Tibial nerve (tissue), 4 donors: ENCODE measurements around the gene FXYD5. TPM values are rescaled to one million over a fixed set of nuclear protein-coding genes. Genes with fewer than 3 reads are reported as not detected.

Source experiments
- DNase-seq, 2 donors: peaks; one replicate each; pipeline ENCODE4 v3.0.0-alpha.2; 2019; ENCODE audit warnings: low spot score in 2 of 2
- H3K27ac ChIP-seq, 4 donors: fragments of 200-600 bp; sonication (generic) in 3 of 4; one replicate each; pipeline ENCODE4 v1.5.1; 2017 to 2019; ENCODE audit warnings: mild to moderate bottlenecking in 1 of 4
- H3K27me3 ChIP-seq, 2 donors: fragments of 200-600 bp; sonication (generic) in 1 of 2; one replicate each; pipeline versions ENCODE4 v1.5.1 to v1.6.0; 2017 to 2019
- H3K36me3 ChIP-seq, 3 donors: fragments of 200-600 bp; sonication (generic); one replicate each; pipeline ENCODE4 v1.5.1; 2018 to 2019
- H3K4me1 ChIP-seq, 4 donors: fragments of 200-600 bp; sonication (generic) in 3 of 4; one replicate each; pipeline ENCODE4 v1.5.1; 2017 to 2019
- H3K4me3 ChIP-seq, 4 donors: fragments of 200-600 bp; sonication (generic) in 3 of 4; one replicate each; pipeline ENCODE4 v1.5.1; 2017 to 2019; ENCODE audit warnings: mild to moderate bottlenecking in 1 of 4, moderate library complexity in 1 of 4
- H3K9me3 ChIP-seq, 4 donors: fragments of 200-600 bp; sonication (generic) in 3 of 4; one replicate each; pipeline ENCODE4 v1.5.1; 2017 to 2019
- CTCF ChIP-seq, 5 experiments: fragments of 200-600 bp in 3 of 5; fragments of 450-650 bp in 2 of 5; sonication (generic) in 3 of 5; IDR thresholded peaks; one replicate each; pipeline ENCODE4 v1.5.1; 2016 to 2019; ENCODE audit warnings: antibody characterized with exemption in 5 of 5, mild to moderate bottlenecking in 3 of 5, moderate library complexity in 2 of 5
- EP300 ChIP-seq, 2 donors: sonication (generic); formaldehyde crosslinking; IDR thresholded peaks; one replicate each; pipeline ENCODE4 v1.6.1; 2017; ENCODE audit warnings: antibody characterized with exemption in 2 of 2, mild to moderate bottlenecking in 1 of 2
- POLR2A ChIP-seq, 2 donors: fragments of 450-650 bp; IDR thresholded peaks; one replicate each; pipeline ENCODE4 v1.6.1; 2017; ENCODE audit warnings: antibody characterized with exemption in 2 of 2, mild to moderate bottlenecking in 2 of 2, moderate library complexity in 2 of 2
- WGBS, 2 donors: methylation state at CpG; one replicate each; pipeline ENCODE4 v1.1.5; 2018; 5-methylcytosine and 5-hydroxymethylcytosine counted together
- total RNA-seq, 4 donors: library from RNA; depleted of rRNA; stranded (reverse); fragments of >200 nt; gene quantifications; one replicate each; pipeline ENCODE4 v1.1.0, GENCODE V29; 2016

Gene FXYD5
- total RNA-seq, 4 donors from 2014 or later = 19.9 to 53.4 (median 37.5) TPM

GRCh38 chr19:35120898-35121297, 33.6 kb upstream of the FXYD5 start:
- Histone ChIP-seq H3K4me3 (no peak overlapping the region), H3K27ac (peak overlapping the region; percentile 82 to 99 (median 90)), H3K36me3 (no peaks in the 10 kb centered on the region), H3K4me1 (peaks cover 0 to 99% (median 63%) of the 10 kb centered on the region in 4 donors), H3K27me3 (no peaks in the 10 kb centered on the region), H3K9me3 (no peaks in the 10 kb centered on the region)
- 53 to 63% methylated on average over 7 of the region's 7 CpGs for WGBS, 2 donors
- no peak for TF ChIP-seq EP300 (IDR thresholded peaks at IDR 0.05)
- no peak for TF ChIP-seq CTCF (IDR thresholded peaks at IDR 0.05)
- no peak for TF ChIP-seq POLR2A (IDR thresholded peaks at IDR 0.05)
- no peak for DNase-seq

GRCh38 chr19:35122687-35123551, 31.6 kb upstream of the FXYD5 start:
- DNase-seq = no peak
- Histone ChIP-seq H3K27me3 (no peaks in the 10 kb centered on the region), H3K4me1 (peaks cover 0 to 99% (median 74%) of the 10 kb centered on the region in 4 donors), H3K9me3 (no peaks in the 10 kb centered on the region), H3K27ac (peak overlapping the region; percentile 82 to 99 (median 90)), H3K36me3 (no peaks in the 10 kb centered on the region), H3K4me3 (peak overlapping the region in 1 of 4 donors; percentile 6)
- 63 to 65% methylated on average over 18 to 19 of the region's 19 CpGs for WGBS, 2 donors
- TF ChIP-seq CTCF (IDR thresholded peaks at IDR 0.05) (no peak), EP300 (IDR thresholded peaks at IDR 0.05) (no peak), POLR2A (IDR thresholded peaks at IDR 0.05) (no peak)

GRCh38 chr19:35123573-35123972, 31.0 kb upstream of the FXYD5 start:
- Histone ChIP-seq H3K27ac (peak overlapping the region; percentile 82 to 99 (median 90)), H3K4me3 (peak overlapping the region in 2 of 4 donors; percentile 56 to 58), H3K4me1 (peaks cover 0 to 92% (median 70%) of the 10 kb centered on the region in 4 donors), H3K36me3 (no peaks in the 10 kb centered on the region), H3K27me3 (no peaks in the 10 kb centered on the region), H3K9me3 (no peaks in the 10 kb centered on the region)
- no peak for TF ChIP-seq CTCF (IDR thresholded peaks at IDR 0.05)
- no peak for TF ChIP-seq POLR2A (IDR thresholded peaks at IDR 0.05)
- peak in 1 of 2 donors; percentile 74 for TF ChIP-seq EP300 (IDR thresholded peaks at IDR 0.05)
- WGBS, 2 donors = 28 to 31% methylated on average over 5 of the region's 5 CpGs
- peak; percentile 65 to 67 for DNase-seq

- TF ChIP-seq POLR2A (IDR thresholded peaks at IDR 0.05) (peak; percentile 92 to 99), CTCF (IDR thresholded peaks at IDR 0.05) (peak in 2 of 5 experiments; percentile 26 to 50), EP300 (IDR thresholded peaks at IDR 0.05) (peak; percentile 68 to 100)
- H3K9me3 ChIP-seq = no peaks in the 10 kb centered on the region
- H3K27me3 ChIP-seq = no peaks in the 10 kb centered on the region
- peak overlapping the region; percentile 33 to 58 (median 46) for H3K4me3 ChIP-seq
- no peaks in the 10 kb centered on the region for H3K36me3 ChIP-seq
- H3K4me1 ChIP-seq = peaks cover 0 to 85% (median 67%) of the 10 kb centered on the region in 4 donors
- DNase-seq = peak; percentile 93 to 96
- 4 to 13% methylated on average over 24 to 41 of the region's 42 CpGs for WGBS, 2 donors
- peak overlapping the region; percentile 82 to 99 (median 90) for H3K27ac ChIP-seq
These were observed 30.2 kb upstream of the FXYD5 start for GRCh38 chr19:35124098-35125060.
